Upper lobe of left lung (tissue), 6 donors: ENCODE results near the gene SEMA5A. TPM values are rescaled to one million over a fixed set of nuclear protein-coding genes. Genes with fewer than 3 reads are reported as not detected.

Experiments
- ATAC-seq, 2 donors: fragments of 200-7000 bp; cut with Tn5 transposase; one replicate each; pipeline ENCODE4 v1.9.1; 2022; ENCODE audit warnings: mild to moderate bottlenecking in 2 of 2, moderate library complexity in 2 of 2; ENCODE audit not compliant: low FRiP score in 2 of 2
- DNase-seq, 2 donors: peaks; one replicate each; pipeline ENCODE4 v3.0.0-alpha.2; 2019 to 2020
- H3K27ac ChIP-seq, 4 donors: fragments of 200-600 bp; sonication (generic); one replicate each; pipeline ENCODE4 v1.5.1; 2016 to 2019
- H3K27me3 ChIP-seq, 4 donors: fragments of 200-600 bp; sonication (generic); one replicate each; pipeline ENCODE4 v1.5.1; 2017 to 2019
- H3K36me3 ChIP-seq, 4 donors: fragments of 200-600 bp; sonication (generic); one replicate each; pipeline ENCODE4 v1.5.1; 2016 to 2019
- H3K4me1 ChIP-seq, 4 donors: fragments of 200-600 bp; sonication (generic); one replicate each; pipeline ENCODE4 v1.5.1; 2018 to 2019
- H3K4me3 ChIP-seq, 4 donors: fragments of 200-600 bp; sonication (generic); one replicate each; pipeline ENCODE4 v1.5.1; 2017 to 2019; ENCODE audit warnings: mild to moderate bottlenecking in 2 of 4, moderate library complexity in 1 of 4
- H3K9me3 ChIP-seq, 4 donors: fragments of 200-600 bp; sonication (generic); one replicate each; pipeline ENCODE4 v1.5.1; 2018 to 2019
- CTCF ChIP-seq, 6 experiments: fragments of 450-650 bp in 4 of 6; fragments of 200-600 bp in 2 of 6; sonication (generic) in 2 of 6; IDR thresholded peaks; one replicate each; pipeline ENCODE4 v1.5.1; 2016 to 2019; ENCODE audit warnings: antibody characterized with exemption in 6 of 6
- EP300 ChIP-seq, 4 donors: sonication (generic); formaldehyde crosslinking; IDR thresholded peaks; one replicate each; pipeline ENCODE4 v1.5.1; 2017; ENCODE audit warnings: antibody characterized with exemption in 4 of 4, control low read depth in 2 of 4
- POLR2A ChIP-seq, 4 donors: fragments of 450-650 bp; IDR thresholded peaks; one replicate each; pipeline ENCODE4 v1.5.1; 2016 to 2017; ENCODE audit warnings: antibody characterized with exemption in 4 of 4, mild to moderate bottlenecking in 2 of 4
- POLR2AphosphoS5 ChIP-seq, 2 donors: sonication (generic); formaldehyde crosslinking; IDR thresholded peaks; one replicate each; pipeline ENCODE4 v1.5.1; 2017; ENCODE audit warnings: antibody characterized with exemption in 2 of 2
- WGBS, 2 donors: methylation state at CpG; one replicate each; pipeline ENCODE4 v1.1.5; 2017 to 2018; 5-methylcytosine and 5-hydroxymethylcytosine counted together
- total RNA-seq, 6 donors: library from RNA; depleted of rRNA in 4 of 6; stranded (reverse); fragments of >200 nt in 4 of 6; gene quantifications; one replicate each; pipeline versions ENCODE4 v1.1.0 to v1.2.1, GENCODE V29; 2016 to 2021
- donor health status: DM: no; HTN: no; CAD: no; lungs with moderate emphysema.
- donor health status: DM: no; HTN: yes; CAD: no; lungs with severe emphysema.

SEMA5A gene
- total RNA-seq, 6 donors from 2014 or later = 5.2 to 40.5 (median 27.5) TPM

- no peaks in the 10 kb centered on the region for H3K36me3 ChIP-seq
- DNase-seq (no peak), ATAC-seq (no peak)
- no peak for TF ChIP-seq POLR2AphosphoS5 (IDR thresholded peaks at IDR 0.05)
- no peak for TF ChIP-seq CTCF (IDR thresholded peaks at IDR 0.05)
- TF ChIP-seq EP300 (IDR thresholded peaks at IDR 0.05) = no peak
- no peak for TF ChIP-seq POLR2A (IDR thresholded peaks at IDR 0.05)
- H3K4me1 ChIP-seq = peaks cover 0 to 6% (median 2%) of the 10 kb centered on the region in 4 donors
- H3K9me3 ChIP-seq = no peaks in the 10 kb centered on the region
- no peak overlapping the region for H3K4me3 ChIP-seq
- H3K27me3 ChIP-seq = no peaks in the 10 kb centered on the region
- WGBS, 2 donors = 80 to 89% methylated on average over 4 of the region's 4 CpGs
- no peak overlapping the region for H3K27ac ChIP-seq
Measured at GRCh38 chr5:9056046-9056445, 489.8 kb downstream of the SEMA5A start.

- DNase-seq = no peak
- no peak for ATAC-seq
- H3K4me1 ChIP-seq = peaks cover 0 to 6% (median 2%) of the 10 kb centered on the region in 4 donors
- H3K27ac ChIP-seq = no peak overlapping the region
- H3K27me3 ChIP-seq = no peaks in the 10 kb centered on the region
- TF ChIP-seq POLR2A (IDR thresholded peaks at IDR 0.05) (no peak), POLR2AphosphoS5 (IDR thresholded peaks at IDR 0.05) (no peak), CTCF (IDR thresholded peaks at IDR 0.05) (no peak), EP300 (IDR thresholded peaks at IDR 0.05) (no peak)
- no peaks in the 10 kb centered on the region for H3K36me3 ChIP-seq
- WGBS, 2 donors = 57 to 66% methylated on average over 3 of the region's 3 CpGs
- no peaks in the 10 kb centered on the region for H3K9me3 ChIP-seq
- H3K4me3 ChIP-seq = no peak overlapping the region
Measured at GRCh38 chr5:9054821-9055589, 490.9 kb downstream of the SEMA5A start.

DNA sequence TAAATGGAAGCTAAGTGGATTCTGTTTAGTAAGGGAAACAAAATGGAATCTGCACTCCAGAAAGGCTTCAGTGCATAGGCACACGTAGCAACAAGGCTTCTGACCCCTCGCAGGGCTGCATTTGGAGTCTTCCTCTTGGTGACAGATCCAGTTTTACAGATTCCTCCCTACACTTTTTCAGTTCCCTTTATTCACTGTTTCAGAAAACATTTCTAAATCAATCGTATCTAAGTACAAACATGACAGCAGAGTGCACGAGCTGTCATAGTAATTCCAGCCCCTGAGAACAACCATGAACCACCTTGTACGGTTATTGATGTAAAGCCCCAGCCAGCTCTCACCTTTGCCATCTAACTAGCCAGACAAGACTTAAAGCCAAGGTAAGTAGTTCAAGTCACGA, 491.6 kb downstream of the SEMA5A start:
- WGBS, 2 donors = 69 to 71% methylated on average over 6 of the region's 6 CpGs
- ATAC-seq (no peak), DNase-seq (no peak)
- Histone ChIP-seq H3K4me1 (peaks cover 0 to 2% (median under 1%) of the 10 kb centered on the region in 4 donors), H3K9me3 (no peaks in the 10 kb centered on the region), H3K27me3 (no peaks in the 10 kb centered on the region), H3K4me3 (no peak overlapping the region), H3K27ac (no peak overlapping the region), H3K36me3 (no peaks in the 10 kb centered on the region)
- TF ChIP-seq EP300 (IDR thresholded peaks at IDR 0.05) = no peak
- TF ChIP-seq CTCF (IDR thresholded peaks at IDR 0.05) = no peak
- TF ChIP-seq POLR2A (IDR thresholded peaks at IDR 0.05) = no peak
- TF ChIP-seq POLR2AphosphoS5 (IDR thresholded peaks at IDR 0.05) = no peak

- TF ChIP-seq POLR2A (IDR thresholded peaks at IDR 0.05) = no peak
- TF ChIP-seq EP300 (IDR thresholded peaks at IDR 0.05) = no peak
- no peak for TF ChIP-seq CTCF (IDR thresholded peaks at IDR 0.05)
- no peak for TF ChIP-seq POLR2AphosphoS5 (IDR thresholded peaks at IDR 0.05)
- ATAC-seq (no peak), DNase-seq (no peak)
- 46 to 57% methylated on average over 4 of the region's 4 CpGs for WGBS, 2 donors
- H3K36me3 ChIP-seq = no peaks in the 10 kb centered on the region
- no peaks in the 10 kb centered on the region for H3K27me3 ChIP-seq
- no peaks in the 10 kb centered on the region for H3K4me1 ChIP-seq
- no peak overlapping the region for H3K4me3 ChIP-seq
- no peak overlapping the region for H3K27ac ChIP-seq
- H3K9me3 ChIP-seq = no peaks in the 10 kb centered on the region
Measured at GRCh38 chr5:9052421-9052820, 493.5 kb downstream of the SEMA5A start.

DNA sequence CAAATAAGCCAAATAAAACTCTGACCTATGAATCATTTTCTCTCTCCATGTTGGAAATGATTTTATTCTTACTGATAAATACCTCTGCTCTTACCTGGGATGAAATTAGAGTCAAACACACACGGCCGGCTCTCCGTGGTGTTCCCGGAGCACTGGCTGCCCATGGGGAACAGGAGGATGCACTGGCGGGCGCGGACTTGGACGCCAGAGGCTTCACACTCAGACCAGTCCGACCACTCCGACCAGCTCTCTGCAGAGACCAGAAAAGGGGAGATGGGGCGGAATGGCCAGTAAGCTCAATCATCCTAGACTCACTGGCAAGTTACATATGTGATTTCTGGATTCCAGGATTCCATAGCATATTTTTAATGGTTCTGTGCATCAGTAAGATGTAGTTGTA, 494.1 kb downstream of the SEMA5A start:
- 96% methylated on average over 11 of the region's 11 CpGs for WGBS, 2 donors

More for the DNA sequence above, 494.1 kb downstream of the SEMA5A start:
- no peaks in the 10 kb centered on the region for H3K36me3 ChIP-seq
- no peak overlapping the region for H3K27ac ChIP-seq
- H3K9me3 ChIP-seq = no peaks in the 10 kb centered on the region
- no peaks in the 10 kb centered on the region for H3K27me3 ChIP-seq
- DNase-seq (peak in 1 of 2 donors; percentile 33), ATAC-seq (no peak)
- H3K4me3 ChIP-seq = no peak overlapping the region
- no peaks in the 10 kb centered on the region for H3K4me1 ChIP-seq
- TF ChIP-seq POLR2A (IDR thresholded peaks at IDR 0.05) = no peak
- no peak for TF ChIP-seq EP300 (IDR thresholded peaks at IDR 0.05)
- no peak for TF ChIP-seq CTCF (IDR thresholded peaks at IDR 0.05)
- TF ChIP-seq POLR2AphosphoS5 (IDR thresholded peaks at IDR 0.05) = no peak
